GM21576 (cell line): ENCODE results near the gene ACTC1.

Experiments used
- ATAC-seq: cut with Tn5 transposase; IDR thresholded peaks from one replicate; pipeline ENCODE4 v1.9.1; 2021; ENCODE audit warnings: mild to moderate bottlenecking, moderate library complexity; ENCODE audit not compliant: unreplicated experiment

Gene ACTC1

DNA sequence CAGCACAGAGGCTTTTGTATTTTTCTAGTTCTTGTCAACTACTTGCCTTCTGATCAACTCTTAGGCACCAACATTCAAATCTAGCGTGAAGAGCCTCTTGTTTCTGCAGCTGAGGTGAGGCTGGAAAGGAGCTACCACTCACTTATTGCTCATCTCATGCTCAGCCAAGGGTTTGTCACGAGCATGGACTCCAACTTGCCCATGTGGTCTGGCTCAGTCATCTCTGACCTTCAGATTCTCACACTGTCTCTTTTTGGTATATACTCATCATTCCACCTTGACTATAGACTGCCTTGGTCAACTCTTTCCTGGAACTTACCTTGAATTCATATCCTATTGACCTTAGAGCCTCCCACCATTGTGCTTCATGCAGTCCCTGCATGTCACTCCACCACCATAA, 35.4 kb downstream of the ACTC1 start:
- ATAC-seq: no peak

DNA sequence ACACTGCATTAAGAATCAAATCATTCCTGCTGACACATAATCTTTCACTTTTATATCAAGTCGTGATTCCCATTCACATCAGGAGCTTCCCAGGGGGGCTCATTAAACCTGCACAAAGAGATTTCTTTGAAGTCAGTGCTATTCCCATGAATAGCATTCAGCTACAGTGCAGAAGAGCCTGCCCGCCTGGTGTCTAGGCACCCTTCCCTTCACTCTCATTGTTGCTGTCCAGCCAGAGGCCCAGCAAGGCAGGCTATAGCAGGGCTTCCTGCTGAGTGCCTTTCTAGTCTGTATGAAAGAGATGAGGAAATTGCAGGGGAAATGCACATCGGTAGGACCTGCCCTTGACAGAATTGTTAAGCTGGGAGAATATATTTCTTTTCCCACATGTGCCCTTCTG, 36.0 kb downstream of the ACTC1 start:
- no peak for ATAC-seq

DNA sequence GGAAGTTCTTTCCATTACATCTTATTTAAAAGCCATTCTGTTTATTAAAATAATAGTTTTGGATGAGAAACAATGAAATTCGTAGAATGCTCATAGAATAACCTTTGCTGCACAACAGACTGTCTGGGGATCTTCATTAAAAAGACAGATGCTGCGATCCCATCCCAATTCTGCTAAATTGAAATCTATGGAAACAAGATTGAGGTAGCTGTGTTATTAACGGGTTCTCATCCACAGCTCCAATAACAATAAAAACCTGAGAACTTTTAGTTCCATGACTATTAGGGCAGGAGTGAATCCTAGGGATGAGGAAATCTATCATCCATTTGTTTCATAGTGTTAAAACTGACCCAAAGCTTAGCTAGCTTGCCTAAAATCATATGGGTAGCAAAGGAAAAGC, 38.1 kb downstream of the ACTC1 start:
- no peak for ATAC-seq

DNA sequence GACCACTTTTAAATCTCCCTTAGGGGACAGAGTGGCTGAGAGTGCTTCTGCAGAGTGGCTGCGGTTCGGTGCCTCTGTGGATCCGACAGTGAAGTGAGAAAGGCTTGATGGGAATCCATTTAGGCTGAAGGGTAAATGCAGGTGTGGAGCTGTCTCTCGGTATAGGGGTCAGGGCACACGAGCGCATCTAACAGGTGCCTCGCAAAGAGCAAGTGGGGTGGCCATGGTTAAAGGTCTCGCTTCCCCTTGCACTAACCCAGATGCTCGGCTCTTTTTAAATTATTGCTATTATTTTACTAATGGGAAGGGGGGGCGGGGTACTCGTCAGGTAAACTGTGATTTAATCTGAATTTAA, 40.0 kb downstream of the ACTC1 start:
- ATAC-seq: no peak

DNA sequence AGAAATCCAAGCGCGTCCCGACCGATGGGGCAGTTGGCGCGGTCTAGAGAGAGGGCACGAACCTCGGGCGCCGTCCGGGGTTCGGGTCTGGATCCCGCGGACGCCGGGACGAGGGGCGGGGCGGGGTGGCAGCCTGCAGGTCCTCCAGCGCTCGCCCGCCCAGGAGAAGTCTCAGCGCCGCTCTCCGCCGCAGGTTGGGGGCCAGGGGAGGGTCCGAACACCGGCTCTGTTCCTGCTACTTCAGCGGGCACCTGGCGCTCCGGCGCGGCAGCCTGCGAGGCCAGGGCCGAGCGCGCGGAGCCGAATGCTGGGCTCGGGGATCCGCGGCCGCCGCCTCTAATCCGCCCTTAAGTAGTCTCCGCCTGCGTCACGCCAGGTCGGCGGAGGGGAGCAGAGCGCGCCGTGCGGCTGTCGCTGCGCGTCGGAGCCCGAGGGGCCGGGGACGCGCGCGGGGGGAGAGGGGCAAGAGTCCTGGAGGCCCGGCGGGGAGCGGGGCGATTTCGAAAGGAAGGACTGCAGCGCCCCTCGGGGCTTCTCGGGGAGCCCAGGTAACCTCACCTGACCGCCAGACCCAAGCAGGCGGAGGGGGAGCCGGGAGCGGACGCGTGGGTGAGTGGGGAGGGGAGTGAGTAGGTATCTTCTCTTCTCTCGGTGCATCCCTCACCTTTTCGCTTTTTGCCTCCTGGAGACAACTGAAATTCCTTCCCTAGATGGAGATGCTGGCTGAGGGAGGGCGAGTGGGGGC, 40.5 kb downstream of the ACTC1 start, which contains the start of gene GJD2:
TSS of gene GJD2 (minus strand) at position 325 of the 745 bp plus-strand sequence. CDS start 510 bp downstream, outside the sequence.
- ATAC-seq: no peak

DNA sequence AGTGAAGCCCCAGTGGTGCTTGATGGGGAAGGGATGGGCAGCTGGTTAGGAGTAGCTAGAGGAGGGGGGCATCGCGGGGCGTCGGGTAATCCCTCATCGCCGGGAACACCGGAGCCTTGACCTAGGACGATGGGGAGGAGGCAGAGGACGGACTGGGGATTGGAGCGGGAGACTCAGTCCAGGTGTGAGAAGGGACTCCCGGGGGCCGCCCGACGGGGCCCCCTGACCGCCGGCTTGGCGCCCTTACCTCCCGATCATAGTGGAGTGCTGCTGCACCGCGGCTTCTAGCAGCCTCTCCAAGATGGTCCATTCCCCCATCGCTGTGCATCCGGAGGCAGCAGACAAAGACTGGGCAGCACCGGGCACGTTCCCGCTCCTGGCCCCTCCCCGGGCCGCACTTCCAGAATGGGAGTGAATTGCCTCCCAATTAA, 41.2 kb downstream of the ACTC1 start:
- ATAC-seq: no peak

DNA sequence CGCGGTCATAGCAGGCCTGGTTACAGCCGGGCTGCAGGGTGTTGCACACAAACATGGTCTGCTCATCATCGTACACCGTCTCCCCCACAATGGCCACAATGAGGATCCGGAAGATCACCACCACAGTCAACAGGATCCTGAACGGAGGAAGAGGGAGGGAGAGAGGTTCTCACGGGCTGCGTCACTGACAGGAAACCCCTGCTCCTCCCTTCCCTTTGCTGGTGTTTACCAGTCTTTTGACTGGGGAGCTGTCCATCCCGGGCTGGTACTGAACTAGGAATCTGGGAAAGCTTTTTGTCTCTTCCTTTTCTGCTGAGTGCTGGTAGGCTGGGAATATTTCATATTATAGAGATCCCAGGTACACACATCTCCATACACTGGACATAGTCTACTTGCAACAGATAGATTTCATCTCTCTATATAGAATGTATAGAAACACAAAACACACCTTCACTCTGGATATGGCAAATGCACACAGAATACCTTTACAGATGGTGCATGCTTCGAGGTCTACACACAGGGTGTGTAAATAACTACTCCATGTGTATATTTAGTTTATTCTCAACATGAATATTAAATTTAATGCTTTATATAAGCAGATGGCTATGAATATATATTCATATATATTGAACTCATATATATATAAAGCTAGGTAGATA, 42.0 kb downstream of the ACTC1 start:
- ATAC-seq: no peak

DNA sequence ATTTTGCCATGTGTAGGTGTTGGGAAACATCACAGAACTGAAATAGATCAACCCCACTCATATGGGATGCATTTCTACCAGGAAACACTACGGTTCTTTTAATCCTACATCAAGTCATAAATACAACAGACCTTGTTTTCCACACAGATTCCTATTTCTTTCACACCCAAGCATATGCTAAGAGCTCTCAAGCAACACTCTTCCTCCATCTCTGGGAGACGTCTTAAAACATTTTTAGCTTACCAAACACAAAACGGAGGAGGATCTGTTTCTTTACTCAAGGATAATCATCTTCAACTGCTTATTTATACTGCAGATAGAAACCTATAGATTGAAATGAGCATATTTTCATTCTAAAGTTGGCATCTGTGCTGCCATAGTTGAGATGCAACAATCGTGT, 45.7 kb downstream of the ACTC1 start:
- no peak for ATAC-seq
